ENCODE data around the gene SLC6A20.

Gene SLC6A20

GRCh38 chr3:45779746-45780735, 16.3 kb downstream of the SLC6A20 start:
- no peak for DNase-seq (ENCODE audit: low read depth in 2 of 3, low spot score in 1 of 3)

- DNase-seq (ENCODE audit: low read depth in 2 of 3, low spot score in 1 of 3): no peak
These were observed 17.6 kb downstream of the SLC6A20 start for GRCh38 chr3:45778761-45779201.

GRCh38 chr3:45777746-45778386, 18.5 kb downstream of the SLC6A20 start:
- no peak for DNase-seq (ENCODE audit: low read depth in 2 of 3, low spot score in 1 of 3)

GRCh38 chr3:45777111-45777745, 19.1 kb downstream of the SLC6A20 start:
- DNase-seq (ENCODE audit: low read depth in 2 of 3, low spot score in 1 of 3): no peak

- DNase-seq (ENCODE audit: low read depth in 2 of 3, low spot score in 1 of 3): no peak
These were observed 19.7 kb downstream of the SLC6A20 start for GRCh38 chr3:45776611-45777010.

GRCh38 chr3:45776301-45776595, 20.1 kb downstream of the SLC6A20 start:
- DNase-seq (ENCODE audit: low read depth in 2 of 3, low spot score in 1 of 3): no peak

- DNase-seq (ENCODE audit: low read depth in 2 of 3, low spot score in 1 of 3): no peak
These were observed 20.6 kb downstream of the SLC6A20 start for GRCh38 chr3:45775571-45776300.

GRCh38 chr3:45774581-45775521, 21.5 kb downstream of the SLC6A20 start:
- DNase-seq (ENCODE audit: low read depth in 2 of 3, low spot score in 1 of 3): no peak

GRCh38 chr3:45773714-45774449, 22.5 kb downstream of the SLC6A20 start:
- DNase-seq (ENCODE audit: low read depth in 2 of 3, low spot score in 1 of 3): no peak

GRCh38 chr3:45773072-45773471, 23.3 kb downstream of the SLC6A20 start:
- DNase-seq (ENCODE audit: low read depth in 2 of 3, low spot score in 1 of 3): no peak

GRCh38 chr3:45772341-45773035, 23.8 kb downstream of the SLC6A20 start:
- no peak for DNase-seq (ENCODE audit: low read depth in 2 of 3, low spot score in 1 of 3)

GRCh38 chr3:45771831-45772230, 24.5 kb downstream of the SLC6A20 start:
- DNase-seq (ENCODE audit: low read depth in 2 of 3, low spot score in 1 of 3): no peak

GRCh38 chr3:45771166-45771775, 25.1 kb downstream of the SLC6A20 start:
- no peak for DNase-seq (ENCODE audit: low read depth in 2 of 3, low spot score in 1 of 3)

GRCh38 chr3:45765958-45766357, 30.4 kb downstream of the SLC6A20 start:
- DNase-seq (ENCODE audit: low read depth in 2 of 3, low spot score in 1 of 3): no peak

GRCh38 chr3:45765266-45765851, 31.0 kb downstream of the SLC6A20 start:
- DNase-seq (ENCODE audit: low read depth in 2 of 3, low spot score in 1 of 3): no peak

GRCh38 chr3:45763303-45763675, 33.0 kb downstream of the SLC6A20 start:
- no peak for DNase-seq (ENCODE audit: low read depth in 2 of 3, low spot score in 1 of 3)

- no peak for DNase-seq (ENCODE audit: low read depth in 2 of 3, low spot score in 1 of 3)
These were observed 33.6 kb downstream of the SLC6A20 start for GRCh38 chr3:45762647-45763302.

- DNase-seq (ENCODE audit: low read depth in 2 of 3, low spot score in 1 of 3): no peak
These were observed 34.5 kb downstream of the SLC6A20 start for GRCh38 chr3:45761831-45762230.
